Transverse colon (tissue), 4 donors: Measurements from ENCODE around the gene PRKAG1.

ENCODE experiments used
- POLR2AphosphoS5 ChIP-seq, 3 donors: sonication (generic); formaldehyde crosslinking; IDR thresholded peaks; one replicate each; pipeline ENCODE4 v1.6.1; 2016; ENCODE audit warnings: antibody characterized with exemption in 3 of 3
- TF ChIP-seq, protein P1 (sequence below), 5 experiments: fragments of 200-600 bp in 3 of 5; fragments of 450-650 bp in 2 of 5; sonication (generic) in 3 of 5; IDR thresholded peaks; 1 replicate in 2 of 5; 2 replicates in 3 of 5; pipeline ENCODE4 v1.5.1; 2016 to 2017; ENCODE audit warnings: antibody characterized with exemption in 5 of 5, inconsistent platforms in 3 of 5, mild to moderate bottlenecking in 2 of 5, moderate library complexity in 1 of 5

DNA sequence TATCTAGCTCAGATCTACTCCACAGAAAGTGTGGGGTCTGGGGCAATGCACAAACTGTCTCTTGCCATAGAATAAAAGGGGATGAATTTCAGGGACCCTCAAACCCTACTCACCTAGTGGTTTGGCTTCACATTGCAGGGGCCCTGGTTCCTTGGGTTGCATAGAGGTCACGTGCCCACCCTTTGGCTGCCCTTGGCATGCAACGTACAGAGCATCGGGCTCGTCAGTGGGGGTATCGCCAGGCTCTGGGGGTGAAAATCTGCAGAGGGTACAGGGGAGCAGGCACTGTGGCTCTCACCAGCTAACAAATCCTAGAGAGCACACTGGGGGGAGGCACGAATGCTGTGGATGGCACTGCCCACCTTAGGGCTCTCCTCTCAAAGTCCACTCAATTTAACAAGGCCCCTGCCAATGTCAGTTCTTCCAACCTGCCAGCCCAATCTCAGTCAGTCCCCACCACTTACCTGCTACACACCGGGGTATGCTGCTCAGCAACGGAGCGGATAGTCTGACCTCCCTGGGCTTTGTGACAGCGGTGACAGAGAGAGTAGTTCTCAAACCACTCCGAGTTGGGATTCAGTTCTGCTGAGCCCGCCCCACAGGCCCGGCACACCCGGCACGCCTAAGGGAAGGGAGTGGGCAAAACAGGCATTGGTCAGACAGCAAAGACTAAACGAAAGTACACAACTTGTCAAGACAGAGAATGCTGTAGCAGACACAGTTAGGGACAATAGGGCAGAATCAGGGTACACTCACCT lies 34.1 kb upstream of the PRKAG1 start:
- TF ChIP-seq POLR2AphosphoS5 (IDR thresholded peaks at IDR 0.05): no peak
- TF ChIP-seq, protein P1, sequence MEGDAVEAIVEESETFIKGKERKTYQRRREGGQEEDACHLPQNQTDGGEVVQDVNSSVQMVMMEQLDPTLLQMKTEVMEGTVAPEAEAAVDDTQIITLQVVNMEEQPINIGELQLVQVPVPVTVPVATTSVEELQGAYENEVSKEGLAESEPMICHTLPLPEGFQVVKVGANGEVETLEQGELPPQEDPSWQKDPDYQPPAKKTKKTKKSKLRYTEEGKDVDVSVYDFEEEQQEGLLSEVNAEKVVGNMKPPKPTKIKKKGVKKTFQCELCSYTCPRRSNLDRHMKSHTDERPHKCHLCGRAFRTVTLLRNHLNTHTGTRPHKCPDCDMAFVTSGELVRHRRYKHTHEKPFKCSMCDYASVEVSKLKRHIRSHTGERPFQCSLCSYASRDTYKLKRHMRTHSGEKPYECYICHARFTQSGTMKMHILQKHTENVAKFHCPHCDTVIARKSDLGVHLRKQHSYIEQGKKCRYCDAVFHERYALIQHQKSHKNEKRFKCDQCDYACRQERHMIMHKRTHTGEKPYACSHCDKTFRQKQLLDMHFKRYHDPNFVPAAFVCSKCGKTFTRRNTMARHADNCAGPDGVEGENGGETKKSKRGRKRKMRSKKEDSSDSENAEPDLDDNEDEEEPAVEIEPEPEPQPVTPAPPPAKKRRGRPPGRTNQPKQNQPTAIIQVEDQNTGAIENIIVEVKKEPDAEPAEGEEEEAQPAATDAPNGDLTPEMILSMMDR (IDR thresholded peaks at IDR 0.05): no peak
